ENCODE results near the gene FBXO15. TPM values are rescaled to one million over a fixed set of nuclear protein-coding genes. Genes with fewer than 3 reads are reported as not detected.
A peak's percentile ranks its signal among the peaks of the same experiment; 100 is the strongest.

Gene FBXO15
- total and polyA plus RNA-seq, 2 of the 8 experiments (the other 6 are each of a cell fraction or from before 2014, with no cell fraction given): 0.84 to 0.85 TPM

- peak; percentile 53 for TF ChIP-seq CHD7 (IDR thresholded peaks at IDR 0.05; ENCODE audit: insufficient replicate concordance, low read length)
- TF ChIP-seq E2F6 (IDR thresholded peaks at IDR 0.05): 0 out of 2 replicates have a peak, but pooled peaks have one; percentile 23
- TF ChIP-seq SRF (IDR thresholded peaks at IDR 0.05; ENCODE audit: low read depth, low read length): no peak
- TF ChIP-seq ATF3 (IDR thresholded peaks at IDR 0.05; ENCODE audit: insufficient read depth, low read depth, low read length): no peak
- no peak for TF ChIP-seq BACH1 (IDR thresholded peaks at IDR 0.05; ENCODE audit: low read length)
- TF ChIP-seq MAX (IDR thresholded peaks at IDR 0.05): peak; percentile 38; the same call in 1 of the 2 replicates
- TF ChIP-seq RNF2 (IDR thresholded peaks at IDR 0.05; ENCODE audit: borderline replicate concordance, low read depth, low read length, missing control alignments, poor library complexity, severe bottlenecking): no peak
Measured at GRCh38 chr18:74116633-74117554, 30.7 kb downstream of the FBXO15 start (continued).
